Stimulated activated CD4-positive, alpha-beta T cell treated with anti-CD3 and anti-CD28 coated beads, Interleukin-4, amount 100 ng/mL, for 1 hour (primary cell): Measurements from ENCODE around the gene TENT4A.

Experiments
- DNase-seq: peaks from one replicate; pipeline ENCODE4 v3.0.0-alpha.2; 2020

TENT4A gene

GRCh38 chr5:6775571-6775970 is 62.3 kb downstream of the TENT4A start:
- DNase-seq: no peak

GRCh38 chr5:6780802-6781391 is 67.7 kb downstream of the TENT4A start:
- peak; percentile 30 for DNase-seq

GRCh38 chr5:6781716-6782115 is 68.5 kb downstream of the TENT4A start:
- DNase-seq: no peak

GRCh38 chr5:6783787-6784186 is 70.6 kb downstream of the TENT4A start:
- DNase-seq: no peak

- DNase-seq: no peak
Observed at GRCh38 chr5:6784481-6784880, 71.2 kb downstream of the TENT4A start.

- DNase-seq: no peak
Observed at GRCh38 chr5:6785161-6785860, 72.1 kb downstream of the TENT4A start.

- no peak for DNase-seq
Observed at GRCh38 chr5:6785861-6786180, 72.6 kb downstream of the TENT4A start.

GRCh38 chr5:6786786-6787495 is 73.7 kb downstream of the TENT4A start:
- no peak for DNase-seq

GRCh38 chr5:6787941-6788340 is 74.7 kb downstream of the TENT4A start:
- DNase-seq: no peak

- no peak for DNase-seq
Observed at GRCh38 chr5:6788439-6788838, 75.2 kb downstream of the TENT4A start.

- DNase-seq: no peak
Observed at GRCh38 chr5:6788956-6789649, 75.9 kb downstream of the TENT4A start.

GRCh38 chr5:6790346-6790865 is 77.2 kb downstream of the TENT4A start:
- DNase-seq: no peak

- DNase-seq: no peak
Observed at GRCh38 chr5:6791031-6791430, 77.8 kb downstream of the TENT4A start.

GRCh38 chr5:6792376-6792775 is 79.1 kb downstream of the TENT4A start:
- DNase-seq: no peak

- no peak for DNase-seq
Observed at GRCh38 chr5:6792911-6793471, 79.8 kb downstream of the TENT4A start.

GRCh38 chr5:6801236-6801635 is 88.0 kb downstream of the TENT4A start:
- DNase-seq: no peak

GRCh38 chr5:6803981-6804550 is 90.8 kb downstream of the TENT4A start:
- DNase-seq: no peak

- no peak for DNase-seq
Observed at GRCh38 chr5:6804766-6805501, 91.7 kb downstream of the TENT4A start.

GRCh38 chr5:6805841-6806240 is 92.6 kb downstream of the TENT4A start:
- no peak for DNase-seq
